Fibroblast of lung (primary cell): Measurements from ENCODE around the gene ADAMTS17. TPM values are rescaled to one million over a fixed set of nuclear protein-coding genes. Genes with fewer than 3 reads are reported as not detected.

Source experiments
- DNase-seq, 2 donors: peaks; one replicate each; pipeline versions ENCODE4 v3.0.0 to v3.0.0-alpha.2; 2010; ENCODE audit warnings: low read depth in 2 of 2
- H2AFZ ChIP-seq: 2 replicates; pipeline ENCODE4 v1.5.1; 2012; ENCODE audit warnings: low read length, control low read depth, inconsistent platforms
- H3K27ac ChIP-seq: 2 replicates; pipeline ENCODE4 v1.5.1; 2011; ENCODE audit warnings: low read length, control low read depth; ENCODE audit not compliant: insufficient read depth
- H3K27me3 ChIP-seq: 2 replicates; pipeline ENCODE4 v1.5.1; 2011; ENCODE audit warnings: mild to moderate bottlenecking, low read length; ENCODE audit not compliant: control insufficient read depth, insufficient read depth
- H3K36me3 ChIP-seq: 2 replicates; pipeline ENCODE4 v1.5.1; 2011; ENCODE audit warnings: low read length; ENCODE audit not compliant: control insufficient read depth, insufficient read depth
- H3K4me1 ChIP-seq: 2 replicates; pipeline ENCODE4 v1.5.1; 2011; ENCODE audit warnings: low read length; ENCODE audit not compliant: control insufficient read depth, insufficient read depth; ENCODE audit errors: extremely low read depth
- H3K4me2 ChIP-seq: 2 replicates; pipeline ENCODE4 v1.5.1; 2011; ENCODE audit warnings: low read length, control low read depth; ENCODE audit not compliant: insufficient read depth; ENCODE audit errors: extremely low read depth
- H3K4me3 ChIP-seq, 4 experiments: fragments of 200-600 bp in 1 of 4; sonication (generic) in 1 of 4; replicated peaks in 1 of 4; 2 replicates each; pipeline ENCODE4 v1.5.1; 2011 to 2016; ENCODE audit warnings: low read length in 4 of 4, low read depth in 3 of 4, mild to moderate bottlenecking in 3 of 4, control low read depth in 2 of 4, inconsistent platforms in 1 of 4, mixed read lengths in 1 of 4; ENCODE audit not compliant: insufficient read depth in 1 of 4; ENCODE audit errors: control extremely low read depth in 1 of 4
- H3K79me2 ChIP-seq: 2 replicates; pipeline ENCODE4 v1.5.1; 2012; ENCODE audit warnings: mild to moderate bottlenecking, low read length, inconsistent platforms; ENCODE audit not compliant: control insufficient read depth, insufficient read depth
- H3K9ac ChIP-seq: 2 replicates; pipeline ENCODE4 v1.5.1; 2011; ENCODE audit warnings: mild to moderate bottlenecking, low read length, control low read depth; ENCODE audit not compliant: insufficient read depth
- H3K9me3 ChIP-seq: 2 replicates; pipeline ENCODE4 v1.5.1; 2012; ENCODE audit warnings: low read depth, low read length; ENCODE audit not compliant: control insufficient read depth, insufficient read depth
- H4K20me1 ChIP-seq: 2 replicates; pipeline ENCODE4 v1.5.1; 2011; ENCODE audit warnings: low read length; ENCODE audit not compliant: control insufficient read depth, insufficient read depth; ENCODE audit errors: extremely low read depth
- CTCF ChIP-seq, 2 donors: IDR thresholded peaks in 1 of 2; conservative IDR thresholded peaks in 1 of 2; 1 replicate in 1 of 2; 2 replicates in 1 of 2; pipeline ENCODE4 v1.5.1; 2011 to 2012; ENCODE audit warnings: low read length in 2 of 2, control low read depth in 1 of 2, inconsistent platforms in 1 of 2, low read depth in 1 of 2, mild to moderate bottlenecking in 1 of 2
- EZH2 ChIP-seq: IDR thresholded peaks from 2 replicates; pipeline ENCODE4 v1.5.1; 2012; ENCODE audit warnings: low read length, control low read depth, mild to moderate bottlenecking; ENCODE audit errors: missing control alignments
- polyA plus RNA-seq, 2 donors: library from polyadenylated mRNA; depleted of rRNA in 1 of 2; stranded (reverse) in 1 of 2; unstranded in 1 of 2; fragments of >200 nt; gene quantifications; 2 replicates each; pipeline ENCODE4 v1.2.1, GENCODE V29; 2011 to 2012; ENCODE audit warnings: missing spikeins in 1 of 2
- total RNA-seq: library from RNA; depleted of rRNA; stranded (reverse); fragments of >200 nt; gene quantifications from 2 replicates; pipeline ENCODE4 v1.2.1, GENCODE V29; 2014

The ADAMTS17 gene
- total and polyA plus RNA-seq, 2 donors (not counting 1 experiment from before 2014, with no cell fraction given): 0.09 to 0.17 TPM

GRCh38 chr15:100255644-100256043 is 86.1 kb downstream of the ADAMTS17 start:
- Histone ChIP-seq H3K27me3 (no peaks in the 10 kb centered on the region), H3K9ac (no peak overlapping the region), H3K36me3 (no peaks in the 10 kb centered on the region), H2AFZ (no peak overlapping the region), H3K9me3 (no peaks in the 10 kb centered on the region), H4K20me1 (no peaks in the 10 kb centered on the region), H3K4me1 (no peaks in the 10 kb centered on the region), H3K4me2 (no peak overlapping the region), H3K4me3 (no peak overlapping the region), H3K27ac (no peak overlapping the region), H3K79me2 (no peaks in the 10 kb centered on the region)
- TF ChIP-seq EZH2: no peak
- no peak for TF ChIP-seq CTCF (conservative IDR thresholded peaks at IDR 0.05 in 1 of 2, IDR thresholded peaks at IDR 0.05 in 1 of 2; ENCODE audit: low read depth in 1 of 2, low read length in 2 of 2)
- no peak for DNase-seq

- Histone ChIP-seq H3K36me3 (no peaks in the 10 kb centered on the region), H3K79me2 (no peaks in the 10 kb centered on the region), H4K20me1 (no peaks in the 10 kb centered on the region), H3K4me2 (no peak overlapping the region), H3K9ac (no peak overlapping the region), H3K4me1 (no peaks in the 10 kb centered on the region), H2AFZ (no peak overlapping the region), H3K9me3 (no peaks in the 10 kb centered on the region), H3K4me3 (no peak overlapping the region), H3K27ac (no peak overlapping the region), H3K27me3 (no peaks in the 10 kb centered on the region)
- no peak for TF ChIP-seq EZH2
- TF ChIP-seq CTCF (conservative IDR thresholded peaks at IDR 0.05 in 1 of 2, IDR thresholded peaks at IDR 0.05 in 1 of 2; ENCODE audit: low read depth in 1 of 2, low read length in 2 of 2): no peak
- DNase-seq: no peak
These were observed 87.1 kb downstream of the ADAMTS17 start for GRCh38 chr15:100254691-100255090.

- H3K27ac ChIP-seq: no peak overlapping the region
- H2AFZ ChIP-seq: no peak overlapping the region
- H3K4me3 ChIP-seq: no peak overlapping the region
- H3K27me3 ChIP-seq: no peaks in the 10 kb centered on the region
- no peaks in the 10 kb centered on the region for H4K20me1 ChIP-seq
- H3K9ac ChIP-seq: no peak overlapping the region
- no peaks in the 10 kb centered on the region for H3K36me3 ChIP-seq
- TF ChIP-seq CTCF (conservative IDR thresholded peaks at IDR 0.05 in 1 of 2, IDR thresholded peaks at IDR 0.05 in 1 of 2; ENCODE audit: low read depth in 1 of 2, low read length in 2 of 2) (no peak), EZH2 (no peak)
- H3K9me3 ChIP-seq: no peaks in the 10 kb centered on the region
- H3K79me2 ChIP-seq: no peaks in the 10 kb centered on the region
- no peak for DNase-seq
- no peak overlapping the region for H3K4me2 ChIP-seq
- no peaks in the 10 kb centered on the region for H3K4me1 ChIP-seq
These were observed 87.5 kb downstream of the ADAMTS17 start for GRCh38 chr15:100254285-100254684.
